GM23338 (cell line): ENCODE results near the gene IGSF9B. TPM values are rescaled to one million over a fixed set of nuclear protein-coding genes. Genes with fewer than 3 reads are reported as not detected.

ENCODE experiments used
- ATAC-seq: fragments of 200-7000 bp; cut with Tn5 transposase; 3 replicates; pipeline ENCODE4 v1.9.1; 2020
- DNase-seq: peaks from one replicate; pipeline ENCODE4 v3.0.0-alpha.2; 2015; ENCODE audit warnings: low spot score
- H2AFZ ChIP-seq: fragments of 200-600 bp; sonication (generic); 2 replicates; pipeline ENCODE4 v1.8.0; 2016; ENCODE audit warnings: antibody characterized with exemption, mild to moderate bottlenecking, moderate library complexity
- H3F3A ChIP-seq: fragments of 200-600 bp; sonication (generic); replicated peaks from 2 replicates; pipeline ENCODE4 v1.8.0; 2017; ENCODE audit warnings: antibody characterized with exemption, mixed run types, low read depth
- H3K27ac ChIP-seq: fragments of 200-600 bp; sonication (generic); 2 replicates; pipeline ENCODE4 v1.6.1; 2016; ENCODE audit warnings: low read depth
- H3K27me3 ChIP-seq: fragments of 200-600 bp; sonication (generic); 2 replicates; pipeline ENCODE4 v1.8.0; 2016; ENCODE audit warnings: mild to moderate bottlenecking, mixed run types, moderate library complexity; ENCODE audit not compliant: insufficient read depth
- H3K36me3 ChIP-seq: fragments of 200-600 bp; sonication (generic); 2 replicates; pipeline ENCODE4 v1.8.0; 2016; ENCODE audit warnings: mild to moderate bottlenecking; ENCODE audit not compliant: insufficient read depth
- H3K4me1 ChIP-seq: fragments of 200-600 bp; sonication (generic); 2 replicates; pipeline ENCODE4 v1.8.0; 2016; ENCODE audit warnings: mild to moderate bottlenecking, moderate library complexity; ENCODE audit not compliant: insufficient read depth
- H3K4me2 ChIP-seq: fragments of 200-600 bp; sonication (generic); 2 replicates; pipeline ENCODE4 v1.7.1; 2017; ENCODE audit warnings: mixed run types
- H3K4me3 ChIP-seq: fragments of 200-600 bp; sonication (generic); 2 replicates; pipeline ENCODE4 v1.6.1; 2016; ENCODE audit warnings: mixed run types
- H3K79me2 ChIP-seq: fragments of 200-600 bp; sonication (generic); replicated peaks from 2 replicates; pipeline ENCODE4 v1.8.0; 2017; ENCODE audit warnings: mild to moderate bottlenecking; ENCODE audit not compliant: insufficient read depth
- H3K9me2 ChIP-seq: fragments of 200-600 bp; sonication (generic); 2 replicates; pipeline ENCODE4 v1.8.0; 2017; ENCODE audit not compliant: insufficient read depth
- H4K20me1 ChIP-seq: fragments of 200-600 bp; sonication (generic); replicated peaks from 2 replicates; pipeline ENCODE4 v1.8.0; 2017; ENCODE audit warnings: mild to moderate bottlenecking; ENCODE audit not compliant: insufficient read depth
- H3K27ac Mint-ChIP-seq: 2 replicates; pipeline ENCODE4 v1.8.0; 2020; ENCODE audit warnings: inconsistent platforms, mild to moderate bottlenecking, moderate library complexity, mixed read lengths
- H3K27me3 Mint-ChIP-seq: 3 replicates; pipeline ENCODE4 v1.8.0; 2022; ENCODE audit warnings: low read depth, mild to moderate bottlenecking, moderate library complexity, mixed read lengths, inconsistent platforms; ENCODE audit not compliant: insufficient read depth, poor library complexity
- H3K36me3 Mint-ChIP-seq: 3 replicates; pipeline ENCODE4 v1.8.0; 2021; ENCODE audit warnings: low read depth, mild to moderate bottlenecking, inconsistent platforms, moderate library complexity, mixed read lengths
- H3K4me1 Mint-ChIP-seq: 3 replicates; pipeline ENCODE4 v1.8.0; 2020; ENCODE audit warnings: mild to moderate bottlenecking, inconsistent platforms, mixed read lengths
- H3K4me3 Mint-ChIP-seq: 3 replicates; pipeline ENCODE4 v1.8.0; 2021; ENCODE audit warnings: moderate library complexity, mild to moderate bottlenecking, inconsistent platforms, mixed read lengths
- H3K9me3 Mint-ChIP-seq: 3 replicates; pipeline ENCODE4 v1.8.0; 2020; ENCODE audit warnings: moderate library complexity, mild to moderate bottlenecking, inconsistent platforms, mixed read lengths
- CREB1 ChIP-seq: fragments of 250-450 bp; sonication (Bioruptor Pico); IDR thresholded peaks from 2 replicates; pipeline ENCODE4 v1.5.0; 2020; ENCODE audit warnings: low read depth, mild to moderate bottlenecking, moderate library complexity
- ETS1 ChIP-seq: IDR thresholded peaks from 2 replicates; pipeline ENCODE4 v1.6.1; 2016; ENCODE audit warnings: antibody characterized with exemption
- EZH2 ChIP-seq: fragments of 200-600 bp; sonication (generic); IDR thresholded peaks from one replicate; pipeline ENCODE4 v1.8.0; 2017; ENCODE audit warnings: antibody characterized with exemption, mild to moderate bottlenecking, low read depth; ENCODE audit not compliant: unreplicated experiment
- EZH2phosphoT487 ChIP-seq: fragments of 200-600 bp; sonication (generic); IDR thresholded peaks from one replicate; pipeline ENCODE4 v1.8.1; 2018; ENCODE audit warnings: antibody characterized with exemption; ENCODE audit not compliant: unreplicated experiment
- JUNB ChIP-seq: IDR thresholded peaks from one replicate; pipeline ENCODE4 v1.6.1; 2016; ENCODE audit warnings: antibody characterized with exemption; ENCODE audit not compliant: unreplicated experiment
- NANOG ChIP-seq: IDR thresholded peaks from 2 replicates; pipeline ENCODE4 v1.6.1; 2016; ENCODE audit warnings: antibody characterized with exemption, borderline replicate concordance
- POLR2AphosphoS5 ChIP-seq: IDR thresholded peaks from 2 replicates; pipeline ENCODE4 v1.6.1; 2016; ENCODE audit warnings: antibody characterized with exemption, low read depth
- STAT1 ChIP-seq: IDR thresholded peaks from one replicate; pipeline ENCODE4 v1.6.1; 2016; ENCODE audit warnings: antibody characterized with exemption; ENCODE audit not compliant: unreplicated experiment
- ZNF114 ChIP-seq: fragments of 250-450 bp; sonication (Bioruptor Pico); IDR thresholded peaks from 2 replicates; pipeline ENCODE4 v1.5.0; 2020; ENCODE audit warnings: mild to moderate bottlenecking, moderate library complexity
- ZNF331 ChIP-seq: fragments of 250-450 bp; sonication (Bioruptor Pico); IDR thresholded peaks from 2 replicates; pipeline ENCODE4 v1.5.0; 2020; ENCODE audit warnings: low read depth, mild to moderate bottlenecking, moderate library complexity
- polyA plus RNA-seq: library from polyadenylated mRNA; unstranded; fragments of >200 nt; fragmentation: Nextera tagmentation; extraction: Ambion mirVana; gene quantifications from 2 replicates; pipeline ENCODE4 v1.2.1, GENCODE V29; 2016
- total RNA-seq: library from RNA; depleted of rRNA; stranded (reverse); fragments of >200 nt; shearing (Covaris generic); gene quantifications from 2 replicates; pipeline ENCODE4 v1.2.3, GENCODE V29; 2014
- TF ChIP-seq, protein P1 (sequence below): IDR thresholded peaks from one replicate; pipeline ENCODE4 v1.6.1; 2018; ENCODE audit warnings: antibody characterized with exemption; ENCODE audit not compliant: unreplicated experiment
- TF ChIP-seq, protein P2 (sequence below): fragments of 250-450 bp; sonication (Bioruptor Pico); IDR thresholded peaks from 2 replicates; pipeline ENCODE4 v1.5.0; 2020; ENCODE audit warnings: mild to moderate bottlenecking, moderate library complexity
- TF ChIP-seq, protein P3 (sequence below), 2 experiments: fragments of 200-600 bp in 1 of 2; sonication (generic) in 1 of 2; conservative IDR thresholded peaks; 2 replicates each; pipeline versions ENCODE4 v1.5.1 to v1.6.1; 2016 to 2017; ENCODE audit warnings: antibody characterized with exemption in 2 of 2, low read depth in 2 of 2, mild to moderate bottlenecking in 2 of 2, moderate library complexity in 1 of 2

Gene IGSF9B
- total and polyA plus RNA-seq, 2 experiments from 2014 or later: 8.7 to 51.2 TPM

DNA sequence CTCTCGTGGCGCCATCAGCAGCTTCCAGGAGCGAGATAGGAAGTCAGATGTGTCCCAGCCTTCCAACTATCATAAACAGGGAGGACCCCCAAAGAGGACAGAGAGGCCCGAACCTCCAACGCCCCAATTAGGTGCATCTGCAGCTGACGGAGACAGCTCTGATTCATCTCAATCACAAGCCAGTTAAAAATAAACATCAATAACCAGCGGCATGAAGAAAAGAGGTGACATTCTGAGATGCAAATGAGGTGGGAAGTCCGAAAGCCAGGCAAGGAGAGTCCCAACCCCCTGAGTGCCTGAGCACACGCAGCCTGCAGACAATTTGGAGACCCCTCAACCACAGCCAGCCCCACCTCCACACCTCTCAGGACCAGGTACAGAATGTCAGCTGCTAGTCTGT lies 28.1 kb upstream of the IGSF9B start:
- Histone ChIP-seq H3K4me2 (no peak overlapping the region), H3K79me2 (no peaks in the 10 kb centered on the region), H3K9me2 (no peaks in the 10 kb centered on the region), H3K4me3 (no peak overlapping the region), H3K4me1 (no peaks in the 10 kb centered on the region), H2AFZ (no peak overlapping the region), H3F3A (no peaks in the 10 kb centered on the region), H4K20me1 (no peaks in the 10 kb centered on the region; the same call in 1 of the 2 replicates), H3K27me3 (no peaks in the 10 kb centered on the region), H3K27ac (no peak overlapping the region), H3K36me3 (no peaks in the 10 kb centered on the region)
- no peak for ATAC-seq
- H3K4me1 Mint-ChIP-seq: peaks cover 7% of the 10 kb centered on the region
- no peak for TF ChIP-seq ZNF331 (CRISPR knock-in tag)
- TF ChIP-seq ETS1: no peak
- TF ChIP-seq, protein P1, sequence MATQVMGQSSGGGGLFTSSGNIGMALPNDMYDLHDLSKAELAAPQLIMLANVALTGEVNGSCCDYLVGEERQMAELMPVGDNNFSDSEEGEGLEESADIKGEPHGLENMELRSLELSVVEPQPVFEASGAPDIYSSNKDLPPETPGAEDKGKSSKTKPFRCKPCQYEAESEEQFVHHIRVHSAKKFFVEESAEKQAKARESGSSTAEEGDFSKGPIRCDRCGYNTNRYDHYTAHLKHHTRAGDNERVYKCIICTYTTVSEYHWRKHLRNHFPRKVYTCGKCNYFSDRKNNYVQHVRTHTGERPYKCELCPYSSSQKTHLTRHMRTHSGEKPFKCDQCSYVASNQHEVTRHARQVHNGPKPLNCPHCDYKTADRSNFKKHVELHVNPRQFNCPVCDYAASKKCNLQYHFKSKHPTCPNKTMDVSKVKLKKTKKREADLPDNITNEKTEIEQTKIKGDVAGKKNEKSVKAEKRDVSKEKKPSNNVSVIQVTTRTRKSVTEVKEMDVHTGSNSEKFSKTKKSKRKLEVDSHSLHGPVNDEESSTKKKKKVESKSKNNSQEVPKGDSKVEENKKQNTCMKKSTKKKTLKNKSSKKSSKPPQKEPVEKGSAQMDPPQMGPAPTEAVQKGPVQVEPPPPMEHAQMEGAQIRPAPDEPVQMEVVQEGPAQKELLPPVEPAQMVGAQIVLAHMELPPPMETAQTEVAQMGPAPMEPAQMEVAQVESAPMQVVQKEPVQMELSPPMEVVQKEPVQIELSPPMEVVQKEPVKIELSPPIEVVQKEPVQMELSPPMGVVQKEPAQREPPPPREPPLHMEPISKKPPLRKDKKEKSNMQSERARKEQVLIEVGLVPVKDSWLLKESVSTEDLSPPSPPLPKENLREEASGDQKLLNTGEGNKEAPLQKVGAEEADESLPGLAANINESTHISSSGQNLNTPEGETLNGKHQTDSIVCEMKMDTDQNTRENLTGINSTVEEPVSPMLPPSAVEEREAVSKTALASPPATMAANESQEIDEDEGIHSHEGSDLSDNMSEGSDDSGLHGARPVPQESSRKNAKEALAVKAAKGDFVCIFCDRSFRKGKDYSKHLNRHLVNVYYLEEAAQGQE: no peak
- no peak for TF ChIP-seq STAT1
- TF ChIP-seq, protein P2, sequence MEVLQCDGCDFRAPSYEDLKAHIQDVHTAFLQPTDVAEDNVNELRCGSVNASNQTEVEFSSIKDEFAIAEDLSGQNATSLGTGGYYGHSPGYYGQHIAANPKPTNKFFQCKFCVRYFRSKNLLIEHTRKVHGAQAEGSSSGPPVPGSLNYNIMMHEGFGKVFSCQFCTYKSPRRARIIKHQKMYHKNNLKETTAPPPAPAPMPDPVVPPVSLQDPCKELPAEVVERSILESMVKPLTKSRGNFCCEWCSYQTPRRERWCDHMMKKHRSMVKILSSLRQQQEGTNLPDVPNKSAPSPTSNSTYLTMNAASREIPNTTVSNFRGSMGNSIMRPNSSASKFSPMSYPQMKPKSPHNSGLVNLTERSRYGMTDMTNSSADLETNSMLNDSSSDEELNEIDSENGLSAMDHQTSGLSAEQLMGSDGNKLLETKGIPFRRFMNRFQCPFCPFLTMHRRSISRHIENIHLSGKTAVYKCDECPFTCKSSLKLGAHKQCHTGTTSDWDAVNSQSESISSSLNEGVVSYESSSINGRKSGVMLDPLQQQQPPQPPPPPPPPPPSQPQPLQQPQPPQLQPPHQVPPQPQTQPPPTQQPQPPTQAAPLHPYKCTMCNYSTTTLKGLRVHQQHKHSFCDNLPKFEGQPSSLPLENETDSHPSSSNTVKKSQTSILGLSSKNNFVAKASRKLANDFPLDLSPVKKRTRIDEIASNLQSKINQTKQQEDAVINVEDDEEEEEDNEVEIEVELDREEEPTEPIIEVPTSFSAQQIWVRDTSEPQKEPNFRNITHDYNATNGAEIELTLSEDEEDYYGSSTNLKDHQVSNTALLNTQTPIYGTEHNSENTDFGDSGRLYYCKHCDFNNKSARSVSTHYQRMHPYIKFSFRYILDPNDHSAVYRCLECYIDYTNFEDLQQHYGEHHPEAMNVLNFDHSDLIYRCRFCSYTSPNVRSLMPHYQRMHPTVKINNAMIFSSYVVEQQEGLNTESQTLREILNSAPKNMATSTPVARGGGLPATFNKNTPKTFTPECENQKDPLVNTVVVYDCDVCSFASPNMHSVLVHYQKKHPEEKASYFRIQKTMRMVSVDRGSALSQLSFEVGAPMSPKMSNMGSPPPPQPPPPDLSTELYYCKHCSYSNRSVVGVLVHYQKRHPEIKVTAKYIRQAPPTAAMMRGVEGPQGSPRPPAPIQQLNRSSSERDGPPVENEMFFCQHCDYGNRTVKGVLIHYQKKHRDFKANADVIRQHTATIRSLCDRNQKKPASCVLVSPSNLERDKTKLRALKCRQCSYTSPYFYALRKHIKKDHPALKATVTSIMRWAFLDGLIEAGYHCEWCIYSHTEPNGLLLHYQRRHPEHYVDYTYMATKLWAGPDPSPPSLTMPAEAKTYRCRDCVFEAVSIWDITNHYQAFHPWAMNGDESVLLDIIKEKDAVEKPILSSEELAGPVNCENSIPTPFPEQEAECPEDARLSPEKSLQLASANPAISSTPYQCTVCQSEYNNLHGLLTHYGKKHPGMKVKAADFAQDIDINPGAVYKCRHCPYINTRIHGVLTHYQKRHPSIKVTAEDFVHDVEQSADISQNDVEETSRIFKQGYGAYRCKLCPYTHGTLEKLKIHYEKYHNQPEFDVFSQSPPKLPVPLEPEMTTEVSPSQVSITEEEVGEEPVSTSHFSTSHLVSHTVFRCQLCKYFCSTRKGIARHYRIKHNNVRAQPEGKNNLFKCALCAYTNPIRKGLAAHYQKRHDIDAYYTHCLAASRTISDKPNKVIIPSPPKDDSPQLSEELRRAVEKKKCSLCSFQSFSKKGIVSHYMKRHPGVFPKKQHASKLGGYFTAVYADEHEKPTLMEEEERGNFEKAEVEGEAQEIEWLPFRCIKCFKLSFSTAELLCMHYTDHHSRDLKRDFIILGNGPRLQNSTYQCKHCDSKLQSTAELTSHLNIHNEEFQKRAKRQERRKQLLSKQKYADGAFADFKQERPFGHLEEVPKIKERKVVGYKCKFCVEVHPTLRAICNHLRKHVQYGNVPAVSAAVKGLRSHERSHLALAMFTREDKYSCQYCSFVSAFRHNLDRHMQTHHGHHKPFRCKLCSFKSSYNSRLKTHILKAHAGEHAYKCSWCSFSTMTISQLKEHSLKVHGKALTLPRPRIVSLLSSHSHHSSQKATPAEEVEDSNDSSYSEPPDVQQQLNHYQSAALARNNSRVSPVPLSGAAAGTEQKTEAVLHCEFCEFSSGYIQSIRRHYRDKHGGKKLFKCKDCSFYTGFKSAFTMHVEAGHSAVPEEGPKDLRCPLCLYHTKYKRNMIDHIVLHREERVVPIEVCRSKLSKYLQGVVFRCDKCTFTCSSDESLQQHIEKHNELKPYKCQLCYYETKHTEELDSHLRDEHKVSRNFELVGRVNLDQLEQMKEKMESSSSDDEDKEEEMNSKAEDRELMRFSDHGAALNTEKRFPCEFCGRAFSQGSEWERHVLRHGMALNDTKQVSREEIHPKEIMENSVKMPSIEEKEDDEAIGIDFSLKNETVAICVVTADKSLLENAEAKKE (CRISPR knock-in tag): no peak
- no peak for TF ChIP-seq POLR2AphosphoS5
- no peak for TF ChIP-seq EZH2phosphoT487
- no peak for TF ChIP-seq NANOG
- TF ChIP-seq CREB1 (CRISPR knock-in tag): no peak
- no peak for TF ChIP-seq ZNF114 (CRISPR knock-in tag)
- no peak for TF ChIP-seq EZH2
- TF ChIP-seq, protein P3, sequence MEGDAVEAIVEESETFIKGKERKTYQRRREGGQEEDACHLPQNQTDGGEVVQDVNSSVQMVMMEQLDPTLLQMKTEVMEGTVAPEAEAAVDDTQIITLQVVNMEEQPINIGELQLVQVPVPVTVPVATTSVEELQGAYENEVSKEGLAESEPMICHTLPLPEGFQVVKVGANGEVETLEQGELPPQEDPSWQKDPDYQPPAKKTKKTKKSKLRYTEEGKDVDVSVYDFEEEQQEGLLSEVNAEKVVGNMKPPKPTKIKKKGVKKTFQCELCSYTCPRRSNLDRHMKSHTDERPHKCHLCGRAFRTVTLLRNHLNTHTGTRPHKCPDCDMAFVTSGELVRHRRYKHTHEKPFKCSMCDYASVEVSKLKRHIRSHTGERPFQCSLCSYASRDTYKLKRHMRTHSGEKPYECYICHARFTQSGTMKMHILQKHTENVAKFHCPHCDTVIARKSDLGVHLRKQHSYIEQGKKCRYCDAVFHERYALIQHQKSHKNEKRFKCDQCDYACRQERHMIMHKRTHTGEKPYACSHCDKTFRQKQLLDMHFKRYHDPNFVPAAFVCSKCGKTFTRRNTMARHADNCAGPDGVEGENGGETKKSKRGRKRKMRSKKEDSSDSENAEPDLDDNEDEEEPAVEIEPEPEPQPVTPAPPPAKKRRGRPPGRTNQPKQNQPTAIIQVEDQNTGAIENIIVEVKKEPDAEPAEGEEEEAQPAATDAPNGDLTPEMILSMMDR (conservative IDR thresholded peaks at IDR 0.05; ENCODE audit: low read depth in 2 of 2): no peak
- no peak for TF ChIP-seq JUNB
- H3K4me3 Mint-ChIP-seq: no peak overlapping the region
- DNase-seq: no peak
- H3K36me3 Mint-ChIP-seq: no peaks in the 10 kb centered on the region
- H3K9me3 Mint-ChIP-seq: no peaks in the 10 kb centered on the region; the same call in 2 of the 3 replicates
- peaks cover 17% of the 10 kb centered on the region for H3K27me3 Mint-ChIP-seq
- no peak overlapping the region for H3K27ac Mint-ChIP-seq
